D721Med (cell line): Measurements from ENCODE around the gene AMPH.
A peak's percentile ranks its signal among the peaks of the same experiment; 100 is the strongest.
"Not testable (repeated sequence)": the region's sequence is repeated elsewhere in the genome, so short reads cannot be mapped to it uniquely, and the experiment has no call there.

ENCODE experiments used
- DNase-seq: peaks from one replicate; pipeline ENCODE4 v3.0.0; 2011; ENCODE audit warnings: low spot score; ENCODE audit not compliant: insufficient read length
- FAIRE-seq: peaks from 2 replicates; lab custom pipeline; 2011; peaks lifted over from hg19 to GRCh38; lab: Jason Lieb, UNC
- CTCF ChIP-seq: IDR thresholded peaks from 2 replicates; pipeline ENCODE4 v1.5.1; 2012; ENCODE audit warnings: mild to moderate bottlenecking, control low read depth; ENCODE audit not compliant: insufficient read depth; ENCODE audit errors: missing control alignments

AMPH gene

DNA sequence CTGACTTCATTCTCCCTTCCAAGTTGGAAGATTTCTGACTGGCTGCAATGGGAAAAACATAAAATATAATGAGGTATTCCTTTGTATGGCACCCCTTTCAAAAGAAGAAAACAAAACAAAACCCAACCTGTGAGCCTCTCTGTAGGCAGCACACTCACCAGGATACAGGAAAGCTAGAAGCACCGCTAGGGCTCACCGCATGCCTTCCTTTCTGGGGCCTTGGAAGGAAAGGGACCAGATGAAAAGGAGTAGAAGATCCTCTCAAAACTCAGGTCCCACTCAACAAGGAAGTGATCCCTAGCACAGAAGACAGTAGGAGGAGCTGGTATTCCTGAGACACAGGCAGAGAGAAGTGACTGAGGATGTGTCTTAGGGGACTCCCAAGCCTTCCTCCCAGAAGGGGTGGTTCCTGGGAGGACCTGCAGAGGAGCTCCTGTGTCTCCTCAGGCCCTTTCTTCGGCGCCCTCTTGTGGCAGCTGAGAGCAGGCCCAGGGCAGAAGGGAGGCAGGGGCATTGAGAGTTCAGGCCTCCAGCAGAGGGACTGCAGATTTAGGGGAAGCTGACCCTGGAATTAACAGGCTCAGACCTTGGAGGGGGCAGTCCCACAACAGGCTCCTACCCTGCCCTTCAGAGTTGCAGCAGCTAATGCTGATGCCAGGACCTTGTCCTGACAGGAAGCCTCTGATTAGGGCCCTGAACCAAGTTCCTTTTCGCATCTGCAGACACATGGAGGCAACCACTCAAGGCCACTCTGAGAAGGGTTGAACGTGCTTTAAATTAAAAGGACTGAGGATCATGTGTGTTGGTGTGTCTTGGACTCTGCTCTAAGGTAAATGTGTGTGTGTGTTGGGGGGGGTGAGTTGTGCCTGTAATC is 285.6 kb downstream of the AMPH start:
- not testable (repeated sequence) for FAIRE-seq, DNase-seq
- TF ChIP-seq CTCF: peak; percentile 72

DNA sequence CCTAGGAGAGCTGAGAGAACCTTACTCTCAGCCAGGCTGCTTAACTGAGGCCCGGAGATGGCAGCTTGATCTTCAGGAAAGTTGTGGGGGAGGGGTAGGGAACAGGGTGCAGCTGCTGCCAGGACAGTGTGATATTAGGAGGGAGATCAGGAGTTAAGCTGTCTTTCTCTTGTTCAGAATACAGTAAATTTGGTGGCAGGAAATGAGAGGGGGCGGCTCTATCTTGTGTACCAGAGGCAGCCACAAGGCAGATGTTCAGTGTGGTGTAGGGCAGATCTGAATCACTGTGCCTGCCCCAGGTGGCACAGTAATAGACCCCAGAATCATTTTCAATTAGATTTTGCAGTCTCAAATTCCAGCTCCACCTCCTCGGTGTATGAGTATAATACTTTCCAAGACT is 286.4 kb downstream of the AMPH start:
- not testable (repeated sequence) for FAIRE-seq

GRCh38 chr7:38342135-38342534 is 289.0 kb downstream of the AMPH start:
- not testable (repeated sequence) for DNase-seq, FAIRE-seq

More for the DNA sequence above, 286.4 kb downstream of the AMPH start:
- not testable (repeated sequence) for DNase-seq

DNA sequence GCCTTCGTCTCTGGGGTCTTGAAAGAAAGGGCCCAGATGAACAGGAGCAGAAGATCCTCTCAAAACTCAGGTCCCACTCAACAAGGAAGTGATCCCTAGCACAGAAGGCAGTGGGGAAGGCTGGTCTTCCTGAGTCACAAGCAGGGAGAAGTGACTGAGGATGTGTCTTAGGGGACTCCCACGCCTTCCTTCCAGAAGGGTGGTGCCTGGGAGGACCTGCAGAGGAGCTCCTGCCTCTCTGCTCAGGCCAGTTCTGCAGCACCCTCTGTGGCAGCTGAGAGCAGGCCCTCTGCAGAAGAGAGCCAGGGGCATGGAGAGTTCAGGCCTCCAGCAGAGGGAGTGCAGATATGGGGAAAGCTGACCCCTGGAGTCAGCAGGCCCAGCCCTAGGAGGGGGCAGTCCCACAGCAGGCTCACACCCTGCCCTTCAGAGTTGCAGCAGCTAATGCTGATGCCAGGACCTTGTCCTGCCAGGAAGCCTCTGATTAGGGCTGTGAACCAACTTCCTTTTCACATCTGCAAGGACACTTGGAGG is 289.9 kb downstream of the AMPH start:
- FAIRE-seq: not testable (repeated sequence)

GRCh38 chr7:38339953-38340819 is 291.0 kb downstream of the AMPH start:
- no peak for DNase-seq
- no peak for FAIRE-seq
- no peak for TF ChIP-seq CTCF

More for the DNA sequence above, 289.9 kb downstream of the AMPH start:
- peak; percentile 17 for TF ChIP-seq CTCF
- DNase-seq: not testable (repeated sequence)

DNA sequence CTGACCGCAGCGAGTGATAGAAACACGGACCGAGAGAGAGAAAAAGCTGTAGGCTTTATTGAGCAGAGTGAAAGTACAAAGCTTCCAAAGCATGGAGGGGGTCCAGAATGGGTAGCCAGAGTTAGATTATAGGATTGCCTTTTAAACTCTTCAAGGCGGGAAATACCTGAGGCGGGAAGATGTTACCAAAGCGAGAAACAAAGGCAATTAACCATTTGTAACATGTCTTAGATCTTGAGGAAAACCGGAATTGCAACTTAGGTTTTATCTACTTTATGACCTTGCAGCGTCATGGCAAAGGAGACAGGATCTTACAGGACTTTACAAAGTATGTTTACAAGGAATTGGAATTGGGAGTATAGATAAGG is 295.0 kb downstream of the AMPH start:
- not testable (repeated sequence) for DNase-seq, FAIRE-seq

- DNase-seq (no peak), FAIRE-seq (no peak)
- peak; percentile 95 for TF ChIP-seq CTCF
Measured at GRCh38 chr7:38335492-38336147, 295.6 kb downstream of the AMPH start.

DNA sequence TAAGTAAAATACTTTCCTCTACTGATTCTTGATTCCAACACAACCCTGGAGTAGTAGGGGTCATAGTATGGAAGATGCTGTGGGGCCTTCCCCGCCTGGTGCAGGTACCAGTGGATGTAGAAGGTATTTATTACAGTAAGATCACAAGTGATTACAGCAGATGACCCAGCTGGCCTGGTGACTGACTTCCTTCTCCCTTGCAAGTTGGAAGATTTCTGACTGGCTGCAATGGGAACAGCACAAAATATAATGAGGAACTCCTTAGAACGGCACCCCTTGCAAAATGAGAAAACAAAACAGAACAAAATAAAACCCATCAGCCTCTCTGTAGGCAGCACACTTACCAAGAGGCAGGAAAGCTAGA is 296.1 kb downstream of the AMPH start:
- no peak for TF ChIP-seq CTCF
- no peak for FAIRE-seq
- no peak for DNase-seq
